HG03095 (cell line): ENCODE results near the gene TBX4.
"Not testable (repeated sequence)": the region's sequence is repeated elsewhere in the genome, so short reads cannot be mapped to it uniquely, and the experiment has no call there.

Experiments used
- ATAC-seq: cut with Tn5 transposase; IDR thresholded peaks from one replicate; pipeline ENCODE4 v1.9.1; 2021; ENCODE audit warnings: moderate library complexity; ENCODE audit not compliant: unreplicated experiment

The TBX4 gene

DNA sequence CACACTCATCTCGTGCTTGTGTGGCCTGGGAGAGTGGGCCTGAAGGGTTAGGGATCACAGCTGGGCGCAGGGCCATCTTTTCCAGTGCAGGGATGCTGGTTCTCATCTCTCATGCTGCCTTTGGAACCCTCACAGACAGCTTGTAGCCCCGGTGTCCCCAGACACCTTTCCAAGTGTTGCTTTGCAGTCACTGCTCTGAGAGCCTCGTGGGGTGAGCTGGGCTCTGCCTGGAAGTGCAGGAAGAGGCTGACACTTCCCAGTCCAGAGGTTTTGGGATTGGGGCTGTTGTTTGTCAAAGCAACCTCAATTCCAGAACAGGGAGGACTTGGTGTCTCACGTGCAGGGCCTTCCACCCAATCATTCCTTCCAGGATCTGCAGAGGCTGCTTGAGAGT is 28.2 kb downstream of the TBX4 start:
- no peak for ATAC-seq

DNA sequence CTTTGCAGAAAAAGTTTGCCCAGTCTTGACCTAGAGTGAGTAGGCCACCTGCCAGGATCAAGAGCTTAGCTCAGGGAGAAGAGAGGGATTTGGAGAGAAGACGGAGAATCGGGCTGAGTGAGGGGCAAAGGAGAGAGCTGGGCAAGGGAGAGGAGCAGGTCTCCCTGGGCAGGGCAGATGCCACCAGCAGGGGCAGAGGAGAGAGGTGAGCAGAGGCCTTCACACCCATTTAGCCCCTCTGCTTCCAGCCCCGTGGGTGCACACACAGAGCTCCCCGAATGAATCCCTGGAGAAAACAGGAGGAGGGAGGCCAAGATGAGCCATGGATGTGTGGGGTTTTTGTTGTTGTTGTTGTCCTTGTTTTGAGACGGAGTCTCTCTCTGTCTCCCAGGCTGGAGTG is 29.2 kb downstream of the TBX4 start:
- no peak for ATAC-seq

DNA sequence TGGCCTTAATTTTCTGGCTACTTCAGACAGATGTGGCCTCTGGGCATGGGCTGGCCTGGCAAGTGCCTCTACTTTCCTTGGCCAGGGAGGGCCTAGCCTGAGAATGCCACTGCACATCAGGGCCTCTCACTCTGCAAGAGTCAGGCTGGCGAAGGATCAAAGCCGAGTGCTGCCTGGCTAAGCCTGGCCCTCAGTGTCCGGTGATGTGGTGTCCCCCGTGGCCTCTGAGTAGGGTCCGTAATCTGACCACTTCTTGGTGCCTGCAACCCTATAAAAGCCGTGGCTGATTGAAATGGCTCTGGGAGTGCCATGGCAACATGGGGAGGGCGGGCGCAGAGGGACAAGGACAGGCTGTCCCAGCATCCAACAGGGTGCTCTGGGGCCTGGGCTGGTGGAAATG is 30.2 kb downstream of the TBX4 start:
- ATAC-seq: no peak

DNA sequence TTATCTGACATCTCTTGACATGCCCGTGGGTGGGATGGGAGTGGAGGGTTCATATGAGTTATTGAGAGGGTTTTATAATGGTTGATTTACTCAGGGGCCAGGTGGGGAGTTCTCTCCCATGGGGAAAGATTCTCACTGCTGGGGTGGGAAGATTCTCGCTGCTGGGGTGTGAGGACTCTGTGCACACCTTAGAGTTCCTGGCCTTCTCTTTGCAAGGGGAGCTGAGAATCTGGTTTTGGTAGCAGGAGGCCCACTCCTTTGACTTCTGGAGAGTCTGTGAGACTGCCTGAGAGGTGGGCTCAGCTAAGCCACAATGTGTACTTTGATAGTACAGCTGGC is 31.5 kb downstream of the TBX4 start:
- ATAC-seq: no peak

DNA sequence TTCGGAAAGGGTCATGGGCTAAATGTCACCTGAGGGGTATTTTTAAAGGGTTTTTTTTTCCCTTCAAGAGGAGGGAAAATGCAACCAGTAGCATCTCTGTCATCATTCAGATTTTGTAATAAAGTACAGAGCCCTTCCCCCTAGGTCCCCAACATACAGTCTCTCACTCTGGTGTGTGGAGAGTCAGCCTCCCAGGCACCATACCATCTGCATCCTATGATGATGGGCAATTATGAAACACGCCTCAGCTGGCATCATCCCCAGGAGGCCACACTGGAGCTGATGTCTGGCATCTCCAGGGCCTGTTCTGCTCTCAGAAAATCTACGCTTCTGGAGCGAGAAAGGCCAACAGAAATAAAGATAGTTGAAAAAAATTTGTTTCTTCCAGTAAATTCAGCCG is 32.0 kb downstream of the TBX4 start:
- ATAC-seq: no peak

DNA sequence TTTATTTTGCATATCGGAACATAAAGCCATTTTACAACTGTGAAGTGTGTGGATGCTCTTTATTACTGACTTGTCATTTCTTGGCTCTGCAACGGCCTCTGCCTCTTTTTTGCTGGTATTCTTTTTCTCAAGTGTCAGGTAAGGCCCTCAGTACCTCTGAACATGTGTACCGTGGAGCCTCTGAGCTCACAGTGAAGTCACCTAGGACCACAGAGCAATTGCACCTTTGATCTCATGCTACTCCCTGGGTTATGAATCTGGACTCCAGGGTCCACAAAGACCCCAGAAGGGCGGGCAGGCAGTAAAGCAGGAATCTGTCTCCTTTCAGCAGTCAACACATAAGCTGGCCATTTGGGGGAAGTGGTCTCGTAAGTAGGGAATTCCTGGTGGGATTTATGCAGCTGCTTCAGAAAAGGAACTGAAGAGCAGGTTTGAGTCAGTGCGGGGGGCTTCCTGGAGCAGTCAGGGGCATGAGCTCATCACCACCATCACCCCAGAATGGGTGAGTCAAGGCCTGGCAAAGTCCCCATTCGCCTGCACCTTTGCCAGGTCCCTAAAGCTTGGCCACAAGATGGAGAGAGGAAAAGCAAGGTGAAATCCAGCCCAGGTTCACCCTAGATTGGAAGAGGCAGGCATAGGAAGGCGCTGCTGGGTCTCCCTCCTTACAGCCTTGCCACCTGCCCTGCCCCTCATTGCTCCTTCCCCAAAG is 33.0 kb downstream of the TBX4 start:
- no peak for ATAC-seq

DNA sequence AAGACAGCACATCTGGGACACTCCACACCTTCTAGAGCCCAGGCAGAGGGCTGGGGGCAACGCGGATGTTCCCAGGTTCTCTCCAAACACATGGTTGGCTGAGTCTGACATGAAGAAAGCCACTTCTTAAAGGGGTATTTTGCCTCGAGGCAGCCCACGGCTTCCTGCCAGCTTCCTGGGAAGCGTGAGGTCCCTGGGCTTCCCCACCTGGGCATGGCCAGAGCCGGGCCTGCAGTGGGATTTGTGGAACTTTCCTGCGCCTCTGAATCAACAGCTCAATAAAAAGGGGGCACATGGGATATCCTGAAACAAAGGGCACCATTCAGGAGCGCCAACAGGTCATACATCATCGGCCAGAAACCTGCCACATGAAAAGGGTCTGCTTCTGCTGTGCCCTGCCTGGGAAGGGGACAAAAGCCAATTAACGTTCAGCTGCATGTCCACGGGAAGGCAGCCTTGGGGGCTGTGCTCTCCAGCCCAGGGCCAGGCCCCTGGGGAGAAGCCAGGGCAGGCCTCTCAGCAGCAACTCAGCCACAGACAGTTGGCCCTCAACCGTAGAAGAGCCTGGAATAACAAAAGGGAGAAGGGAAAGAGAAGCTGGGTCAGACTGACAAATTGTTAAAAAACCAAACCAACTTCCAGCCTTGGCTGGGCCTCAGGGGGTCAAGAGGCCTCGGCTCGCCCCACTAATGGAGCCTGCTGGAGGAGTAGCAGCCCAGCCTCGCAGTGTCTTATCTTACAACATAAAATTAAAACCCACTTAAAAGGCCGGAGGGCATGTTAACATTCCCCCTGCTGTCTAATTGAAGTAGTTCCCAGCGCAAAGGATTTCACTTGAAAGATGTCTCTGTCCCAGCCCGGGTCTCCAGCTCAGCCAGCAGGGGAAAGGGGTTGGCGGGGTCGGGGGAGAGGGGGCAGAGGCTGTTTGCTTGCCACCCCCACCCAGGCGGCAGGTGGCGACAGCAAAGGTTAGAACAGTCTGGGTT is 34.2 kb downstream of the TBX4 start:
- ATAC-seq: no peak

DNA sequence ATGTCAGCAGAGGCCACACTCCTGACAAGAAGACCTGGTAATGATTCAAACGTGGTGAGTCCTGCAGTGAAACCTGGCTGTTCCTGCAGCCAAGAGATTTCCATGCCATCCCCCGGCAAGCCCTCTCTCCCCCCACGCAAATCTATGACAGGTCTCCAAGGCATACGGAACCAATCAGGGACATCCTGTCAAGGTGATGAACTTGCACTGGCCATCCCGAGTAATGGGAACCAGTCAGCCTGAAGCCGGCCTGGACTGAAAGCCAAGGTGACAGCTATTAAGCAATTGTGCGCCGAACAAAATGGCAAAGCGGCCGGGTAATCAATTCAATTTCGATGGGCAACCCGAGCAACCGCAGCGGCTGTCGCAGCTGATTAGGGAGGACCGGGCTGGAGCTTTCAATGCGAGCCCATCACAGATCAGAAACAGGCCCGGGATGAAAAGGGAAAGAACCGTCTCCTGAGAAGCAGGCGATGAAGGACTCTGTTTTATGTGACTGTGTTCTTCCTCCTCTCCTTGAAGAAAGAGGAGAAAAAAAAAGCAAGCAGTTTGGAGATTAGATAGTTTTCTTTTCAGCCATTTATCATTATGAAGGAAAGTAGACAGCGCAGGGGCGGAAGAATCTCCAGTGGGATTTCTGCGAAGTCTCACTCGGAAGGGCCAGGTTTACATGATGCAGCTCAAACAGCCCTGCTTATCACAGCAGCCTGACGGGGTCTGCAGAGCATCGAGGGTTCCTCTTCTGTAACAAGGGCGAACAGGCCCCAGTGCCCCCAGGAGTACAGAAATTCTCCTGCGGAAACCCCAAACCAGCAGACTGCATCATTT is 35.2 kb downstream of the TBX4 start:
- ATAC-seq: no peak

DNA sequence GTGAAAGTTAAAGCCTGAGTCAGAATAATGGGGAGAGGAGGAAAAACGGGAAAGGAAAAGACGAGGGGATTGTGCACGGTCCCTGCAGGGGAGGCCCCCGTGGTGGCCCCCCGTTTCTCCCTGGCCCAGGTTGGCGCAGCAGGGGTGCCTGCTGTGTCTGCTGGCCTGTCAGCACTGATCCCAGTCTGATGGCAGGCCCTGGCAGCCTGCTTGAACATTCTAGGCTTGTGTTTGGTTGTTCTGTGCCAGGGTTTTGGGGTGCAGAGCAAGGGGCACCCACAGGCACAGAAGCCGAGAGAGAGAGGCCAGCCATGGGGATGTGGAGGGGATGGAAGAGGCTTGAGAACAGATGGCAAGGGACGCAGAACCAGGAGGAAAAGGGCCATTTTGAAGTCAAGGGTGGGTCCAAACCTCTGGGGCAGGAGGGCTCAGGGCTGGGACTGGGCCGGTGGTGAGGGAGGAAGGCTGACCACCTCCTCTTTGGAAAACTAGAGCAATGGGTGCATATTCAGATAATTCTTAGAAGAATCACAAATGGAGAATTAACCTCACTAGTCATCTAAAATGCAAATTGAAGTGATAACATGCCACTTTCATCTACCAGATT is 35.9 kb downstream of the TBX4 start:
- ATAC-seq: no peak

DNA sequence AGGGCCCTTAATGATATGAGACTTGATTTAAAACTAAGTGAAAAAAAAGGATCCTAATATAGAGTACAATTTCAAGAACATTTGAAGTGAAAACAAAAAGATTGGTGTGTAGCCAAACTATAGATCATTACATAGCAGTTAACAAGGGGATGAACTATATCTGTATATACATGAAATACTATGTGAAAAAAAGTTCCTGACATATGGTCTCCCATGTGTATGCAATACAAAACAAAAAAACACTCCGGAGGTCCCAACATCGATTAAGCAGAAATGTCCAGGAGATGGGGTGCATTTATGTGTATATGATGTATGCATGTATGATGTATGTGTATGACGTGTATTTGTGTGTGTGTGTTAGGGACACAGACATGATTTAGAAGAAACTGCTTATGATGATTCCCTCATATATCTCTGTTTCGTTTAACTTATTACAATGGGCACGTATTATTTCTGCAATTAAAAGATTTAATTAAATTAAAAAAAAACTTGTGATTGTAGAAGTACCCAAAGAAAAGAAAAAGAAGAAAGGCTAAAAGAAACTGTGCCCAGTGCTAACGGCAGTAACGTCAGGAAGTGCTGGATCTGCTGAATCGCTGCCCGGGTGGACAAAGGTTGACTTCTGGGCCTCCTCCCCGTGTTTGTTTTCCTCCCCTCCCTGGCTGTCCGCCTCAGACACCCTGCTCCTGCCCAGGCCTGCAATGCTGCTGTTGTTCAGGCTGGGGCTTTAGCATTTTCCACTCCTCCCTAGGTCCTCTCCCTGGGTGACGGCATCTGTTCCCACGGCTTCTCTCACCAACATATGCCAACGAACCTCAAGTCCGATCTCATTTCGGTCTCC is 36.9 kb downstream of the TBX4 start:
- no peak for ATAC-seq

DNA sequence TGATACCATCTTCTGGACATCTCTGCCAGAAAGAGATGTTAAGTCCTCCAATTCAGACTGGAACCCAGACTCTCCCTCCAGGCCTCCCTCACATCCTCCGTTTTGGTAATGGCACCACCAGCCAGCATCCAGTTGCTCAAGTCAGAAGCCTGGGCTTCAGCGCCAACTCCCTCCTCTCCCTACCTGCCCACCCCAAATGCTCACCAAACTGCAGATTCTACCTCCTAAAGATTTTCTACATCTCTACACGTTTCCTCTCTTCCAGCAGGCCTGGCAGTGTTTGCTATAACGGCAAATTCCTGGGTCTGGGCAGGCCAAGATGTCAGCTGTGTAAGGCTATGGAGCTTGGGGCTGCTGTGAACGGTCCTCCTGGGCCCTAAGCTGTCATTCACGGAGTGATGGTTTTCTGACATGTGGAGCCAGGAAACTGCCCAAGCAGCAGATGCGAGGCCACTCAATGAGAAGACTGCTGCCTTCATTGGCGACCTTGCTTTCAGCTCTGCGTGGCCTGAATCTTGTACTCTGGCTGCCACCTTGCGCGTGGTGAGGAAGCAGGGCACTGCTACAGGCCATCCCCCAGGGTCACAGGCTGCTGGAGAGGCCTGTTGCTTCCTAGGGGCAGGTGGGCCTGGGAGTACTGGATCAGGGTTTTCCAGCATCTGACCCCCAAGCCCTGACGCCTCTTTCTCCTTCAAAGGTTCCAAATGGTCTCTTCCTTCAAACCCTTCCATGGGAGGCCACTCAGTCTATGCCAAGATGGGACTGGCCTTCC is 37.7 kb downstream of the TBX4 start:
- ATAC-seq: no peak

DNA sequence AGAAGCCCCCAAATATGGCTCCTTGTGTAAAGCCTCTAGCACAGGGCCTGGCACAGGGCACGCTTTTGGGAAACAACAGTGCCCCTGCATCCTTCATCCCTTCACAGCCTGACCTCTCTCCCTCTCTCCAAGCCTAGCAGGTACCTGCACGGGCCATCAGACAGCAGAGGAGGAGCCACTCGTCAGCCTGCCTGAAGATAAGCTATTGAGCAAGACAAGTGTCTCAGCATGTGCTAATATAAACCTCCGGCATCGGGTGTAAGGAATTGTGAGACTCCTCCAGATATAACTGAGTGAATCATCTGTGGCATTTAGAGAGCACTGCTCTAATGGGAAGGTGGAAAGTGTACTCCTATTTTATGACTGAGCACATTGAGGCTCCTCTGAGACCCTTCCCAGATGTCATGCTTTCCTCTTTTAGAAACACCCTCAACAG is 38.3 kb downstream of the TBX4 start:
- no peak for ATAC-seq

DNA sequence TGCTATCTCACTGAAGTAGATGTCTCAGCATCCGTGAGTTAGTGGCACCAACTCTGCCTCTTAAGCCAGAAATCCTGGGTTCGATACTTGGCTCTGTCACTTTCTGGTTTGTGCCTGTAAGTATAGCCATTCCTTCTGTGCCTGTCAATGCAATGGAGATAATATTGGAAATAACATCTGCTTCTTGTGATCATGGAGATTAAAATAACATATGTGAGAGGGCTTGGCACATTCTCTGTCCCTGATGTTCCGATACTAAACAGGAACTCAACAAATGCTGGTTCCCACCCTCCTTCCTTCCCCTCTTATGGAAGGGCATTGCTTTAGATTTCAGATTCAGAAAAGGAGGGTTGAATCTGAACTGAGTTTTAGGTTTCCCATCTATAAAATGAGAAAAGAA is 39.8 kb downstream of the TBX4 start:
- no peak for ATAC-seq

DNA sequence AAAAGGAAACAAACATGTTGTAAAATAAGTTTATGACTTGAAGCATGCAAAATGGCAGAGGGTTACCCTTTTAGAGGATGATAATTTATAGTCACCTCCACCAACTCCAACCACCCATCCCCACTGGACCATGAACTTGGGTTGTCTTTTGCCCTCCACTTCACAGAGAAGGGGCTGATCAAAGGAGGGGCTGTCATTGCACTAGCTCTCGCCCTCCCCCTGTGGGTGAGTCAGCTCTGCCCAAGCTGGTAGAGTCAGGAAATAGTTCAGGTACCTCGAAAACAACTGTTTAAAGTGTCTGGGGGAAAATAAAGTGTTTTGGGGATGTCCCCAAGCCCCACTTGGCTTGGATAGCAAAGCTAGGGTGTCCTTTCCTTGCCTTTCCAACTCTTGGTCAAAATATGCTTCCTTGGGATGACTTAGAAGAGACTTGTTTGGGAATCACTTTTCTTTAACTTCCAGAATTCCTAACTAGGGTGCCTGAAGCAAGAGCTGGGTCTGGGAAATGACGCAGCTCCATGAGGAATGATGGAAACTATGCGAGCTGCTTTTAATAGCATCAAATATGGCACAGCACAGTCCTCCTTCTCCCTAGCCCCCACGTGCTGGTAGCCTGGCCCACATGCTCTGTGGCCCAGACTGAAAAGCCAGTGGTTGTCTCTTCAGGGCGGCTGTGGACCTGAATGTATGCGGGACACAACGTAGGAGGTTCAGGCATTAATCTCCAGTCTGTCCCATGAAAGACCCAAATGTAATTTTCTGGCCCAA is 40.7 kb downstream of the TBX4 start:
- no peak for ATAC-seq

DNA sequence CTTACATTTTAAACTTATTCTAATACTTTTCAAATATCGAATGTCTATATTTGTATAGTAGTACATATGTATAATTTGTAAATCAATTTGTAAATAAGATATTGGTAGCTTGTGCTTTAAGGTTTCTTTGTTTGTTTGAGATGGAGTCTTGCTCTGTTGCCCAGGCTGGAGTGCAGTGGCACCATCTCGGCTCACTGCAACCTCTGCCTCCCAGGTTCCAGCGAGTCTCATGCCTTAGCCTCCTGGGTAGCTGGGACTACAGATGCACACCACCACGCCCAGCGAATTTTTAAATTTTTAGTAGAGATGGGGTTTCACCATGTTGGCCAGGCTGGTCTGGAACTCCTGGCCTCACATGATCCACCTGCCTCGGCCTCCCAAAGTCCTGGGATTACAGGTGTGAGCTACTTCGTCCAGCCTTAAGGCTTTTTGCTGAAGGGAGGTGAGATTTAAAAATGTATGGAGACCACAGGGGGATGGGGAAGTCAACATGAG is 41.7 kb downstream of the TBX4 start:
- ATAC-seq: not testable (repeated sequence)

DNA sequence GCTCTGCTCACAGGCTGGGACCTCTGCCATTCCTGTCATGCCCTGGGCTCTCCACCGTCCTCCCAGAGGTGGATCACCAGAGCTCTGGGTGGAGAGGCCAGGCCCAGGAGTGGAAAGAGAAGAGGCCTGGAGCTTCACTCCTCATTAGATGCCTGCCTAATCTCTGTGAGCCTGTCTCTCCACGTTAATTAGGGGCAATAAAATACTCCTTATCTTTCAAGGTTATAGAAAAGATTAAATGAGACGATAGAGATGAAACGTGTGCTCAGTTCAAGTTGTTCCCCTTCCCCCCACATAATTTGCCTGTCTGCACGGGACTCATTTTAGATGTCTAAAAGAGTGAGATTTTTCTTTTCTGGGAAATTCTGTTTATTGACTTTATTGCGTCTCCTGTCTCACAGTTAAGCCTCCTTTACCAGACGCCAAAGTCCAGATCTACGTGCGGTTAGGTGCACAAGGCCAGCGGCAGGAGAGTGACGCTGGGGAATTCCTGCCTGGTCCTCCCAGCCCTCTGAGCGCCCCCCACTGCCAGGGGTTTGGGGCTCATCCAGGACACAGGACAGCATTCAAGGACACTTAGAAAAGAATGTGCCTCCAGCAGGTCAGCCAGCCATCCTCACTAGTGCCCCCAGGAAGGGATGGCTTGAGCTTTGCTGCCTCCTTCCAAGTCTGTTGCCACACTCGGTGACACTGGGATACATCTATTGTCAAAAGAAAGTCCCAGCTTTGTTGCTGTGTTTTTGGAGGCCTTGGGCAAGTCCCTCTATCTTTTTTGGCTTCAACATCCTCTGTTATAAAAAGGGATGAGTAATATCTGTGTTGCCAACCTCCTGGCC is 42.3 kb downstream of the TBX4 start:
- ATAC-seq: no peak

DNA sequence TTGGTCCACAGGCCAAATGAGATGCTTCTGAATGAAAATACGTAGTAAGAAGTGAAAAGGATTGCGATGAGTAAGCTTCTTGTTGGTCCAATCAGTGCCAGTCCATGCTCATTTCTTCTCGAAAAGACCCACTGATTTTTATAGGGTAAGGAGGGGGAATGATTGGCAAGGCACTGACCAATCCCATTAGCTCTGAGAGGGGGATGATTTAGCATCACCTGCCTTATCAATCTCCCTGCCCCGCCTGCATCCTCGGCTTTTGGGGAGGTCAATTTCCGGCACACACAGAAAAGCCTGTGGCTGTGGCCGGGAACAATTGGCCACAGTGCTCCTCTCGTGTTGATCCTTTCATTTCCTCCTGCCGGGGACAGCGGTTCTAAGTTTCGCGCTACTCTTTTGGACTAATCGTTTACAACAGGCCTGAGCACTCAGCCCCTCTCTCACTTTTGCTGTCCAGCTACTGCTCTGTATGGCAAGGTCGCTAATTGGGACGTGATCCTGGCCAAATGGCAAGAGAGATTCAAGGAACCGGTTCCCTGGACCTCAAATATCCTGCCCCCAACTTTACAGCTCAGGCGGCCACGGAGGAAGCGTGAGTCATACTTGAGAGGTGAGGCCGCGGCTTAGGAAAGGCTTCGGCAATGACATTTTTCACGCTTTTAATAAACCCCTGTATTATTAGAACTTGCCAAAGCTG is 43.1 kb downstream of the TBX4 start:
- no peak for ATAC-seq
